Testis (tissue), 2 donors: ENCODE data around the gene NXT1.
A peak's percentile ranks its signal among the peaks of the same experiment; 100 is the strongest.

Source experiments
- CTCF ChIP-seq, 3 experiments: fragments of 450-650 bp in 2 of 3; fragments of 200-600 bp in 1 of 3; sonication (generic) in 1 of 3; IDR thresholded peaks; one replicate each; pipeline ENCODE4 v1.5.1; 2016 to 2019; ENCODE audit warnings: antibody characterized with exemption in 3 of 3, mild to moderate bottlenecking in 2 of 3, moderate library complexity in 1 of 3
- POLR2A ChIP-seq: fragments of 450-650 bp; IDR thresholded peaks from one replicate; pipeline ENCODE4 v1.6.1; 2017; ENCODE audit warnings: antibody characterized with exemption, mild to moderate bottlenecking, moderate library complexity

- peak; percentile 44 to 79 (median 68) for TF ChIP-seq CTCF (IDR thresholded peaks at IDR 0.05)
- TF ChIP-seq POLR2A: no peak
Measured at GRCh38 chr20:23349338-23350195, 1.0 kb upstream of the NXT1 start.
